Activated CD4-positive, alpha-beta T cell treated with anti-CD3 and anti-CD28 coated beads, Interleukin-2, amount 10 ng/mL, durations not matched to agents 7 days and 5 days (primary cell): ENCODE data around the gene ZNF182. TPM values are rescaled to one million over a fixed set of nuclear protein-coding genes. Genes with fewer than 3 reads are reported as not detected.
"Not testable (repeated sequence)": the region's sequence is repeated elsewhere in the genome, so short reads cannot be mapped to it uniquely, and the experiment has no call there.

ENCODE experiments used
- CTCF ChIA-PET: fragments of 350-600 bp; sonication (Branson Sonifier 250); formaldehyde crosslinking; loops from one replicate; lab custom pipeline; 2021; ENCODE audit warnings: antibody characterized with exemption; lab: Charles Lee
- POLR2A ChIA-PET: fragments of 350-600 bp; sonication (Branson Sonifier 250); formaldehyde crosslinking; loops from one replicate; lab custom pipeline; 2021; ENCODE audit warnings: antibody characterized with exemption; lab: Charles Lee
- DNase-seq: peaks from one replicate; pipeline ENCODE4 v3.0.0-alpha.2; 2020
- H3K27ac Mint-ChIP-seq: one replicate; pipeline ENCODE4 v1.8.0; 2021; ENCODE audit warnings: mild to moderate bottlenecking, moderate library complexity, mixed read lengths
- H3K27me3 Mint-ChIP-seq: one replicate; pipeline ENCODE4 v1.8.0; 2021; ENCODE audit warnings: mixed read lengths
- H3K36me3 Mint-ChIP-seq: one replicate; pipeline ENCODE4 v1.8.0; 2021; ENCODE audit warnings: low read depth, mixed read lengths
- H3K4me1 Mint-ChIP-seq: one replicate; pipeline ENCODE4 v1.8.0; 2021; ENCODE audit warnings: mixed read lengths
- H3K4me3 Mint-ChIP-seq: one replicate; pipeline ENCODE4 v1.8.0; 2021; ENCODE audit warnings: mild to moderate bottlenecking, moderate library complexity, mixed read lengths
- H3K9me3 Mint-ChIP-seq: one replicate; pipeline ENCODE4 v1.8.0; 2021; ENCODE audit warnings: mixed read lengths
- total RNA-seq, 2 experiments: library from RNA; stranded (reverse); gene quantifications; one replicate each; pipeline ENCODE4 v1.2.3, GENCODE V29; 2021

The ZNF182 gene
- total RNA-seq, 2 experiments from 2014 or later, result 10.5 to 12.3 TPM

- ChIA-PET CTCF (no interaction called here), POLR2A (no interaction called here)
- peaks cover 88% of the 10 kb centered on the region for H3K36me3 Mint-ChIP-seq
- no peak overlapping the region for H3K4me3 Mint-ChIP-seq
- peaks cover 44% of the 10 kb centered on the region for H3K9me3 Mint-ChIP-seq
- H3K27ac Mint-ChIP-seq, result peak overlapping the region; percentile 15
- no peak for DNase-seq
- no peaks in the 10 kb centered on the region for H3K27me3 Mint-ChIP-seq
- peaks cover 21% of the 10 kb centered on the region for H3K4me1 Mint-ChIP-seq
Measured at GRCh38 chrX:47991263-47992094, 12.3 kb downstream of the ZNF182 start.

GRCh38 chrX:47976254-47977151 is 27.3 kb downstream of the ZNF182 start:
- DNase-seq, result no peak
- Mint-ChIP-seq H3K27ac (no peak overlapping the region), H3K4me1 (no peaks in the 10 kb centered on the region), H3K27me3 (no peaks in the 10 kb centered on the region), H3K9me3 (peaks cover 52% of the 10 kb centered on the region), H3K36me3 (peaks cover 76% of the 10 kb centered on the region), H3K4me3 (no peak overlapping the region)
- ChIA-PET CTCF (no interaction called here), POLR2A (no interaction called here)

DNA sequence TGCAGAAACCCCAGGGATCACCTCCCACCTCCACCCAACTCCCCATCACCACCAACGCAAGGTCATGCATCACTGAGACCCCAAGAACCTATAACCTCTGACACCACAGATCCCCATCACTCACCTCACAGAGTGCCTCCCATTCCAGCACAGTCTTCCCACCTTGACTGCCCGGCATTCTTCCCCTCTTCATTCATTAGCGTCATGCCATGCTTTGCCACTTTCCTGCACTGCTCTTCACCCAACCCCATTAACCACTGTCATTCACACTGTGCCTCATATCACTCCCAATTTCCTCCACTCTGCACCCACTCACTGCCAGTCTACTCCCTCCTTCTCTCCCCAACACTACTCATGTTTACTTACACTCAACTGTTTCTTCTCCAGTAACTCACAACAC is 30.6 kb downstream of the ZNF182 start:
- no peak for DNase-seq
- no peak overlapping the region for H3K27ac Mint-ChIP-seq
- H3K4me3 Mint-ChIP-seq, result no peak overlapping the region
- POLR2A ChIA-PET, result no interaction called here
- CTCF ChIA-PET, result no interaction called here
- peaks cover 48% of the 10 kb centered on the region for H3K36me3 Mint-ChIP-seq
- H3K9me3 Mint-ChIP-seq, result peaks cover 54% of the 10 kb centered on the region
- H3K27me3 Mint-ChIP-seq, result no peaks in the 10 kb centered on the region
- no peaks in the 10 kb centered on the region for H3K4me1 Mint-ChIP-seq

DNA sequence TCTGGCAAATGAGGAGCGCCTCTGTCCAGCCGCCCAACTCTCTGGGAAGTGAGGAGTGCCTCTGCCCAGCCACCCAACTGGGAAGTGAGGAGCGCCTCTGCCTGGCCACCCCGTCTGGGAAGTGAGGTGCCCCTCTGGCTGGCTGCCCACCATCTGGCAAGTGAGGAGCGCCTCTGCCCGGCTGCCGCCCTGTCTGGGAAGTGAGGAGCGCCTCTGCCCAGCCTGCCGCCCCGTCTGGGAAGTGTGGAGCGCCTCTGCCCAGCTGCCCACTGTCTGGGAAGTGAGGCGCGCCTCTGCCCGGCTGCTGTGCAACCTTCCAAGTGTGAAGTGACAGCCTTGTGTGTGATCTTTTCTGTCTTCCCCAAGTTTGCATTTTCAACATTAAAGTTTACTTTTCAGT is 38.3 kb downstream of the ZNF182 start:
- H3K4me3 Mint-ChIP-seq, H3K27ac Mint-ChIP-seq, H3K27me3 Mint-ChIP-seq, CTCF ChIA-PET, DNase-seq, POLR2A ChIA-PET, H3K36me3 Mint-ChIP-seq, H3K4me1 Mint-ChIP-seq: not testable (repeated sequence)
- peaks cover 20% of the 10 kb centered on the region for H3K9me3 Mint-ChIP-seq

DNA sequence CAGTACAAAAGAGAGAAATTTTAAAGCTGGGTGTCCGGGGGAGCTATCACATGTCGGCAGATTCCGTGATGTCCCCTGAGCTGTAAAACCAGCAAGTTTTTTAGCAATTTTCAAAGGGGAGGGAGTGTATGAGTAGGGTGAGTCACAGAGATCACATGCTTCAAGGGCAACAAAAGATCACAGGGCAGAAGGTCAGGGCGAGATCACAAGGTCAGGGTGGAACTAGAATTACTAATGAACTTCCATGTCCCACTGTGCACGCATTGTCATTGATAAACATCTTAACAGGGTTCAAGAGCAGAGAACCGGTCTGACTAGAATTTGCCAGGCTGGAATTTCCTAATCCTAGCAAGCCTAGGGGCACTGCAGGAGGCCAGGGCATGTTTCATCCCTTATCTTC is 42.0 kb downstream of the ZNF182 start:
- H3K27me3 Mint-ChIP-seq, DNase-seq, H3K4me3 Mint-ChIP-seq, POLR2A ChIA-PET, H3K27ac Mint-ChIP-seq, CTCF ChIA-PET, H3K9me3 Mint-ChIP-seq, H3K4me1 Mint-ChIP-seq, H3K36me3 Mint-ChIP-seq: not testable (repeated sequence)

GRCh38 chrX:47960406-47960805 is 43.4 kb downstream of the ZNF182 start:
- H3K4me3 Mint-ChIP-seq, result no peak overlapping the region
- CTCF ChIA-PET, result no interaction called here
- H3K36me3 Mint-ChIP-seq, result no peaks in the 10 kb centered on the region
- H3K27me3 Mint-ChIP-seq, result no peaks in the 10 kb centered on the region
- DNase-seq, result no peak
- H3K4me1 Mint-ChIP-seq, result no peaks in the 10 kb centered on the region
- no peak overlapping the region for H3K27ac Mint-ChIP-seq
- peaks cover 7% of the 10 kb centered on the region for H3K9me3 Mint-ChIP-seq
- POLR2A ChIA-PET, result no interaction called here

- H3K27me3 Mint-ChIP-seq, result no peaks in the 10 kb centered on the region
- ChIA-PET CTCF (no interaction called here), POLR2A (no interaction called here)
- DNase-seq, result peak; percentile 19
- H3K4me3 Mint-ChIP-seq, result no peak overlapping the region
- no peak overlapping the region for H3K27ac Mint-ChIP-seq
- H3K4me1 Mint-ChIP-seq, result no peaks in the 10 kb centered on the region
- no peaks in the 10 kb centered on the region for H3K36me3 Mint-ChIP-seq
- no peaks in the 10 kb centered on the region for H3K9me3 Mint-ChIP-seq
Measured at GRCh38 chrX:47958761-47959342, 44.9 kb downstream of the ZNF182 start.

DNA sequence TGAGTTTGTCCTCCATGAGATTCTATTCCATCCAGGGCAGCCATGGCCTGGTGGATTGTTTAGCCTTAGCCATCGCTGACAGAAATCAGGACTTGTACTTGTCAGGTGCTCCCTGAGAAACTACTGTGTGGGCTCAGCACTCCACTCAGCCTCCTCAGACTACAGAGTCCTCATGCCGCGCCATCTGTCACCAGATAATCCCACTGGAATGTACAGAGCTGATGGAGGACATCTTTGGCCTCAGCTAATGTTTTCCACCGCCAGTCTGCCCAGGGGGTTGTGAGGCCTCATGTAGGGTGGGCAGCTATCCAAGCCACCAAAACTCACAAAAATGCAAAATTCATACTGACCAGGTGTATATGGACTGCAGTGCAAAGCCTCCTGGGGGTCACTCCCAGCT is 45.6 kb downstream of the ZNF182 start:
- CTCF ChIA-PET, H3K27ac Mint-ChIP-seq, POLR2A ChIA-PET, H3K4me1 Mint-ChIP-seq, H3K9me3 Mint-ChIP-seq, H3K36me3 Mint-ChIP-seq, H3K27me3 Mint-ChIP-seq, DNase-seq, H3K4me3 Mint-ChIP-seq: not testable (repeated sequence)

DNA sequence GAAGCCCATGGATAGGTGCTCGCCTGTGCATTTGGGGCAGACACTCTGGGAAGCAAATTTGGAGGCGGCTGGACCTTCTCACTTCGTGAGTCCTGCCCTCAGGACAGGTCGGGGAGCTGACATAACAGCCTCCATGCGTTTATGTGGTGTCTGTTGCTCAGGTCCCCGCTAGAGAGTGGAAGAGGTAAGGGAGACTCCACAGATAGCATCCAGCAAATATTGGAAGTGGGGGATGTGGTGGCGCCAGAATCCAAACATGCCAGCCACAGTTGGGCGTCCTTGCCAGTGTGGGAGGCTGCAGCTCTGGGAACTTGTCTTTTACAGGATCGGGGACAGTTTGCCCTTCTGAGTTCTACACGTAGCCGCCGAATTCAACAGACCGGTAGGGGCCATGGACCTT is 47.8 kb downstream of the ZNF182 start:
- Mint-ChIP-seq H3K27me3 (no peaks in the 10 kb centered on the region), H3K4me3 (no peak overlapping the region), H3K9me3 (peaks cover 3% of the 10 kb centered on the region), H3K27ac (no peak overlapping the region), H3K4me1 (no peaks in the 10 kb centered on the region), H3K36me3 (no peaks in the 10 kb centered on the region)
- ChIA-PET POLR2A (no interaction called here), CTCF (no interaction called here)
- no peak for DNase-seq

DNA sequence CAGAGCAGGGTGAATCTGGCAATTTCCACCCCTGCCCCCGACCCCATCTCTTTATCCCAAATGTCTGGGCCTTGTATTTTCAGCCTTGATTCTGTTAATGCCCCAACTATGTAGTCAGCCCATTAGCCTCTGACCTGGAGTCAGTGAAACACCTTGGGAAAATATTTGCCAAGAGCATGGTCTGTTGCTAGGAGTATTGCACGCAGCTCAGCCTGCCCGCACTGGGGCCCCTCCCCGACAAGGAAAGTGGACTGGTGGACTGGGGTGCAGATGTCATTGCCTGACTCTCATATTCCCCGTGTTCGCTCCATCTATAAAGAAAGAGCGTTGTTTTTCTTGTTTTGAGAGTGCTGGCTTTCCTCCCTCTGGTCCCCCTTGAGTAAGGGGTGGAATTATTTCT is 48.5 kb downstream of the ZNF182 start:
- H3K9me3 Mint-ChIP-seq, result not testable (repeated sequence)

DNA sequence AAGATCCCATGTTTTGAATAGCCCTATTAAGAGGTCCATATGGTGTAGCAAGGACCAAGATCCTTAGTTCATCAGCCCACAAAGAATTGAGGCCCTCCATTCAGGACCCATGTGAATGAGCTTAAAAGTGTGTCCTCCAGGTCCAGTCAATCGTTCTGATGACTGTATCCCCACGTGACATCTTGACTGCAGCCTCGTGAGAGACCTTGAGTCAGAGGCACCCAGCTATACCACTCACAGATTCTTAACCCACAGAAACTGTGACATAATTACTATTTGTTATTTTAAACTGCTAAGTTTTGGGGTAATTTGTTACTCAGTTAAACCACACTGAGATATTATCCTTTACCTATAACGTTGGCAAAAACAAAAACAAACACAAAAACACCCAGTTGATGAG is 62.4 kb downstream of the ZNF182 start:
- no peak overlapping the region for H3K4me3 Mint-ChIP-seq
- H3K36me3 Mint-ChIP-seq, result no peaks in the 10 kb centered on the region
- ChIA-PET CTCF (no interaction called here), POLR2A (no interaction called here)
- DNase-seq, result no peak
- H3K9me3 Mint-ChIP-seq, result peaks cover 4% of the 10 kb centered on the region
- H3K27ac Mint-ChIP-seq, result no peak overlapping the region
- no peaks in the 10 kb centered on the region for H3K27me3 Mint-ChIP-seq
- peaks cover 4% of the 10 kb centered on the region for H3K4me1 Mint-ChIP-seq

More for the DNA sequence above, 48.5 kb downstream of the ZNF182 start:
- POLR2A ChIA-PET, H3K4me3 Mint-ChIP-seq, H3K36me3 Mint-ChIP-seq, CTCF ChIA-PET, H3K27me3 Mint-ChIP-seq, H3K27ac Mint-ChIP-seq, H3K4me1 Mint-ChIP-seq, DNase-seq: not testable (repeated sequence)

- no peak for DNase-seq
- no peak overlapping the region for H3K4me3 Mint-ChIP-seq
- no peaks in the 10 kb centered on the region for H3K27me3 Mint-ChIP-seq
- H3K27ac Mint-ChIP-seq, result no peak overlapping the region
- H3K4me1 Mint-ChIP-seq, result peaks cover 8% of the 10 kb centered on the region
- H3K9me3 Mint-ChIP-seq, result peaks cover 4% of the 10 kb centered on the region
- no peaks in the 10 kb centered on the region for H3K36me3 Mint-ChIP-seq
- ChIA-PET CTCF (interaction anchor here (0.6 kb wide), 1 partner anchor 484 kb away, joined by 3 read pairs; no protein-coding TSS in a partner anchor), POLR2A (no interaction called here)
Measured at GRCh38 chrX:47940448-47940847, 63.3 kb downstream of the ZNF182 start.

DNA sequence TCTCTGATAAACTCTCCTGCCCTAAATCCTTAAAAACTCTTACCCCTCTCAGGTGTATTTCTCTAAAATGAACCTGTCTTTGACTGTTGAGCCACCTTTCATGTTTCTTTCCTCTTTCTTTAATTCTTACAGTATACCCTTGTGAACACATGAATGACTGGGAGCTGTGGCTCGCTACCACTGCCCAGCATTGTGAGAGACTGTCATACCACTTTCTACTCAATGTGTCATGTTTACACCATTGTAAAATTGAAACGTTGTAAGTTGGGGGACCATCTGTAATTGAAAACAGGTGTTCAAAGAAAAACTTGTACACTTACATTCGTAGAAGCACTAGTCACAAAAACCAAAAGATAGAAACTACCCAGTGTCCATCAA is 66.9 kb downstream of the ZNF182 start:
- H3K27me3 Mint-ChIP-seq, result no peaks in the 10 kb centered on the region
- CTCF ChIA-PET, result interaction anchor here (0.7 kb wide), 1 partner anchor 88 kb away, joined by 3 read pairs; no protein-coding TSS in a partner anchor
- no peak for DNase-seq
- H3K4me3 Mint-ChIP-seq, result peak overlapping the region; percentile 63
- H3K36me3 Mint-ChIP-seq, result no peaks in the 10 kb centered on the region
- H3K9me3 Mint-ChIP-seq, result no peaks in the 10 kb centered on the region
- POLR2A ChIA-PET, result no interaction called here
- H3K4me1 Mint-ChIP-seq, result peaks cover 9% of the 10 kb centered on the region
- H3K27ac Mint-ChIP-seq, result peak overlapping the region; percentile 47
